ENCODE data around the gene EPHA8.

The EPHA8 gene

GRCh38 chr1:22562584-22563583 is at the start of gene EPHA8:
EPHA8 (plus strand) TSS chr1:22563489; CDS start chr1:22563636, 147 bp downstream.
- no peak for TF ChIP-seq CTCF (IDR thresholded peaks at IDR 0.05; ENCODE audit: borderline replicate concordance, insufficient read depth, low read depth, low read length)
- no peak within 1 kb of the TSS for H3K4me3 ChIP-seq (ENCODE audit: low read depth, low read length)

- TF ChIP-seq CTCF (IDR thresholded peaks at IDR 0.05; ENCODE audit: borderline replicate concordance, insufficient read depth, low read depth, low read length): no peak
- H3K4me3 ChIP-seq (ENCODE audit: low read depth, low read length): no peak overlapping the region
These were observed 46.2 kb upstream of the EPHA8 start for GRCh38 chr1:22516906-22517571.

GRCh38 chr1:22517956-22518355 is 45.3 kb upstream of the EPHA8 start:
- H3K4me3 ChIP-seq (ENCODE audit: low read depth, low read length): no peak overlapping the region
- no peak for TF ChIP-seq CTCF (IDR thresholded peaks at IDR 0.05; ENCODE audit: borderline replicate concordance, insufficient read depth, low read depth, low read length)

GRCh38 chr1:22518379-22518778 is 44.9 kb upstream of the EPHA8 start:
- no peak overlapping the region for H3K4me3 ChIP-seq (ENCODE audit: low read depth, low read length)
- no peak for TF ChIP-seq CTCF (IDR thresholded peaks at IDR 0.05; ENCODE audit: borderline replicate concordance, insufficient read depth, low read depth, low read length)

- no peak for TF ChIP-seq CTCF (IDR thresholded peaks at IDR 0.05; ENCODE audit: borderline replicate concordance, insufficient read depth, low read depth, low read length)
- no peak overlapping the region for H3K4me3 ChIP-seq (ENCODE audit: low read depth, low read length)
These were observed 42.4 kb upstream of the EPHA8 start for GRCh38 chr1:22520871-22521270.

- H3K4me3 ChIP-seq (ENCODE audit: low read depth, low read length): no peak overlapping the region
- TF ChIP-seq CTCF (IDR thresholded peaks at IDR 0.05; ENCODE audit: borderline replicate concordance, insufficient read depth, low read depth, low read length): no peak
These were observed 41.6 kb upstream of the EPHA8 start for GRCh38 chr1:22521692-22522091.

Measured in GM12875 (cell line).